Esophagus muscularis mucosa (tissue), 4 donors: ENCODE measurements around the gene ZSCAN20. TPM values are rescaled to one million over a fixed set of nuclear protein-coding genes. Genes with fewer than 3 reads are reported as not detected.
"Not testable (repeated sequence)": the region's sequence is repeated elsewhere in the genome, so short reads cannot be mapped to it uniquely, and the experiment has no call there.

Source experiments
- DNase-seq: peaks from one replicate; pipeline ENCODE4 v3.0.0-alpha.2; 2017; ENCODE audit errors: extremely low spot score
- H3K27ac ChIP-seq, 4 donors: fragments of 200-600 bp; sonication (generic); replicated peaks in 1 of 4; 1 replicate in 3 of 4; 2 replicates in 1 of 4; pipeline ENCODE4 v1.5.1; 2016 to 2019; ENCODE audit warnings: mild to moderate bottlenecking in 1 of 4
- H3K27me3 ChIP-seq, 4 donors: fragments of 200-600 bp; sonication (generic); one replicate each; pipeline versions ENCODE4 v1.5.1 to v1.6.0; 2016 to 2019
- H3K36me3 ChIP-seq, 4 donors: fragments of 200-600 bp; sonication (generic); one replicate each; pipeline ENCODE4 v1.5.1; 2016 to 2019
- H3K4me1 ChIP-seq, 4 donors: fragments of 200-600 bp; sonication (generic); one replicate each; pipeline ENCODE4 v1.5.1; 2016 to 2019
- H3K4me3 ChIP-seq, 4 donors: fragments of 200-600 bp; sonication (generic); 1 replicate in 2 of 4; 2 replicates in 2 of 4; pipeline ENCODE4 v1.5.1; 2016 to 2019; ENCODE audit warnings: mild to moderate bottlenecking in 4 of 4, moderate library complexity in 1 of 4
- H3K9me3 ChIP-seq, 4 donors: fragments of 200-600 bp; sonication (generic); 1 replicate in 3 of 4; 2 replicates in 1 of 4; pipeline ENCODE4 v1.5.1; 2016 to 2019
- EP300 ChIP-seq: sonication (generic); formaldehyde crosslinking; IDR thresholded peaks from one replicate; pipeline ENCODE4 v1.6.1; 2017; ENCODE audit warnings: antibody characterized with exemption
- POLR2A ChIP-seq: fragments of 450-650 bp; IDR thresholded peaks from one replicate; pipeline ENCODE4 v1.6.1; 2017; ENCODE audit warnings: antibody characterized with exemption, moderate library complexity, mild to moderate bottlenecking, low read depth
- POLR2AphosphoS5 ChIP-seq, 2 donors: sonication (generic); formaldehyde crosslinking; IDR thresholded peaks; one replicate each; pipeline ENCODE4 v1.6.1; 2017; ENCODE audit warnings: antibody characterized with exemption in 2 of 2
- WGBS: methylation state at CpG from one replicate; pipeline ENCODE4 v1.1.5; 2018; 5-methylcytosine and 5-hydroxymethylcytosine counted together
- intact Hi-C: fragments of 100-400 bp; cut with DNase I; formaldehyde crosslinking; loops from one replicate; pipeline ENCODE4 v1.15.1; 2023
- total RNA-seq, 4 donors: library from RNA; depleted of rRNA; stranded (reverse); fragments of >200 nt; gene quantifications; one replicate each; pipeline versions ENCODE4 v1.1.0 to v1.2.1, GENCODE V29; 2016
- TF ChIP-seq, protein P1 (sequence below), 3 experiments: fragments of 200-600 bp in 2 of 3; fragments of 450-650 bp in 1 of 3; sonication (generic) in 2 of 3; IDR thresholded peaks; one replicate each; pipeline ENCODE4 v1.5.1; 2017 to 2019; ENCODE audit warnings: antibody characterized with exemption in 3 of 3, mild to moderate bottlenecking in 2 of 3, moderate library complexity in 1 of 3

ZSCAN20 gene
- total RNA-seq, 4 donors from 2014 or later: 6.6 to 8.2 (median 7.7) TPM

DNA sequence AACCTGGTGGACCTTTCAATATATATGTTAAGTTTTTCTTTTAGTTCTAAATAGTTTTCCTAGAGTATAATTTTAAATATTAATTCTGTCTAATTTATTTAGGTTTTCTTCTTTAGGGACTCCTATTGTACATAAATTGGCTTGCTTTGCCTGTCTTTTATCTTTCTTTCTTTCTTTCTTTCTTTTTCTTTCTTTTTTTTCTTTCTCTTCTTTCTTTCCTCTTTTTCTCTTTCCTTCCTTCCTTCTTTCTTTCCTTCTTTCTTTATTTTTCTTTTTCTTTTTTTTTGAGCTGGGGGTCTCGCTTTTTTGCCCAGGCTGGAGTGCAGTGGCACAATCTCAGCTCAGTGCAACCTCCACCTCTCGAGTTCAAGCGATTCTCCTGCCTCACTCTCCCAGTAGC, 35.2 kb downstream of the ZSCAN20 start:
- Histone ChIP-seq H3K4me1 (no peaks in the 10 kb centered on the region), H3K27me3 (no peaks in the 10 kb centered on the region), H3K4me3 (no peak overlapping the region), H3K9me3 (no peaks in the 10 kb centered on the region), H3K27ac (no peak overlapping the region), H3K36me3 (no peaks in the 10 kb centered on the region)
- DNase-seq: no peak
- TF ChIP-seq, protein P1, sequence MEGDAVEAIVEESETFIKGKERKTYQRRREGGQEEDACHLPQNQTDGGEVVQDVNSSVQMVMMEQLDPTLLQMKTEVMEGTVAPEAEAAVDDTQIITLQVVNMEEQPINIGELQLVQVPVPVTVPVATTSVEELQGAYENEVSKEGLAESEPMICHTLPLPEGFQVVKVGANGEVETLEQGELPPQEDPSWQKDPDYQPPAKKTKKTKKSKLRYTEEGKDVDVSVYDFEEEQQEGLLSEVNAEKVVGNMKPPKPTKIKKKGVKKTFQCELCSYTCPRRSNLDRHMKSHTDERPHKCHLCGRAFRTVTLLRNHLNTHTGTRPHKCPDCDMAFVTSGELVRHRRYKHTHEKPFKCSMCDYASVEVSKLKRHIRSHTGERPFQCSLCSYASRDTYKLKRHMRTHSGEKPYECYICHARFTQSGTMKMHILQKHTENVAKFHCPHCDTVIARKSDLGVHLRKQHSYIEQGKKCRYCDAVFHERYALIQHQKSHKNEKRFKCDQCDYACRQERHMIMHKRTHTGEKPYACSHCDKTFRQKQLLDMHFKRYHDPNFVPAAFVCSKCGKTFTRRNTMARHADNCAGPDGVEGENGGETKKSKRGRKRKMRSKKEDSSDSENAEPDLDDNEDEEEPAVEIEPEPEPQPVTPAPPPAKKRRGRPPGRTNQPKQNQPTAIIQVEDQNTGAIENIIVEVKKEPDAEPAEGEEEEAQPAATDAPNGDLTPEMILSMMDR (IDR thresholded peaks at IDR 0.05): no peak
- no peak for TF ChIP-seq POLR2A
- no peak for TF ChIP-seq POLR2AphosphoS5 (IDR thresholded peaks at IDR 0.05)
- TF ChIP-seq EP300: no peak
- 96% methylated on average over 3 of the region's 3 CpGs for WGBS
- intact Hi-C loops: no loop called here

GRCh38 chr1:33508151-33508550, 35.7 kb downstream of the ZSCAN20 start:
- H3K27ac ChIP-seq: no peak overlapping the region

DNA sequence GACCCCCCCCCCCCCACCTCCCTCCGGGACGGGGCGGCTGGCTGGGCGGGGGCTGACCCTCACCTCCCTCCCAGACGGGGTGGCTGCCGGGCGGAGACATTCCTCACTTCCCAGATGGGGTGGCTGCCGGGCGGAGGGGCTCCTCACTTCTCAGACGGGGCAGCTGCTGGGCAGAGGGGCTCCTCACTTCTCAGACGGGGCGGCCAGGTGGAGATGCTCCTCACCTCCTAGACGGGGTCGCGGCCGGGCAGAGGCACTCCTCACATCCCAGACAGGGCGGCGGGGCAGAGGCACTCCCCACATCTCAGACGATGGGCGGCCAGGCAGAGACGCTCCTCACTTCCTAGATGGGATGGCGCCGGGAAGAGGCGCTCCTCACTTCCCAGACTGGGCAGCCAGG, 36.8 kb downstream of the ZSCAN20 start:
- H3K4me3 ChIP-seq, H3K27ac ChIP-seq, intact Hi-C loops, DNase-seq, H3K9me3 ChIP-seq, H3K27me3 ChIP-seq, H3K36me3 ChIP-seq, H3K4me1 ChIP-seq: not testable (repeated sequence)
- WGBS: 97% methylated on average over 17 of the region's 24 CpGs

More at GRCh38 chr1:33508151-33508550, 35.7 kb downstream of the ZSCAN20 start:
- TF ChIP-seq POLR2A (no peak), EP300 (no peak), POLR2AphosphoS5 (IDR thresholded peaks at IDR 0.05) (no peak)
- TF ChIP-seq, protein P1 (IDR thresholded peaks at IDR 0.05): no peak
- Histone ChIP-seq H3K9me3 (no peaks in the 10 kb centered on the region), H3K4me3 (no peak overlapping the region), H3K27me3 (no peaks in the 10 kb centered on the region), H3K4me1 (no peaks in the 10 kb centered on the region), H3K36me3 (no peaks in the 10 kb centered on the region)
- WGBS: 88% methylated on average over 1 of the region's 1 CpG
- intact Hi-C loops: no loop called here
- DNase-seq: no peak

- intact Hi-C loops: no loop called here
Measured at GRCh38 chr1:33512226-33513011, 40.0 kb downstream of the ZSCAN20 start.

GRCh38 chr1:33515112-33515511, 42.7 kb downstream of the ZSCAN20 start:
- Histone ChIP-seq H3K4me3 (no peak overlapping the region), H3K36me3 (no peaks in the 10 kb centered on the region), H3K27ac (no peak overlapping the region), H3K27me3 (no peaks in the 10 kb centered on the region), H3K4me1 (peaks cover 0 to 3% (median 0%) of the 10 kb centered on the region in 4 donors), H3K9me3 (no peaks in the 10 kb centered on the region)
- DNase-seq: no peak
- TF ChIP-seq, protein P1 (IDR thresholded peaks at IDR 0.05): no peak
- TF ChIP-seq POLR2A (no peak), EP300 (no peak), POLR2AphosphoS5 (IDR thresholded peaks at IDR 0.05) (no peak)
- intact Hi-C loops: no loop called here
- 71% methylated on average over 6 of the region's 8 CpGs for WGBS

More at GRCh38 chr1:33512226-33513011, 40.0 kb downstream of the ZSCAN20 start:
- Histone ChIP-seq H3K27me3 (no peaks in the 10 kb centered on the region), H3K27ac (no peak overlapping the region), H3K4me3 (no peak overlapping the region), H3K4me1 (peaks cover 0 to 3% (median 0%) of the 10 kb centered on the region in 4 donors), H3K9me3 (no peaks in the 10 kb centered on the region), H3K36me3 (no peaks in the 10 kb centered on the region)
- WGBS: 76% methylated on average over 6 of the region's 6 CpGs
- no peak for TF ChIP-seq EP300
- TF ChIP-seq, protein P1 (IDR thresholded peaks at IDR 0.05): no peak
- no peak for TF ChIP-seq POLR2A
- no peak for TF ChIP-seq POLR2AphosphoS5 (IDR thresholded peaks at IDR 0.05)
- DNase-seq: no peak
